Stimulated activated CD8-positive, alpha-beta memory T cell treated with anti-CD3 and anti-CD28 coated beads, Interleukin-2, amount 100 ng/mL, for 48 hours (primary cell): Measurements from ENCODE around the gene RPL41.

ENCODE experiments used
- DNase-seq, 2 donors: peaks; one replicate each; pipeline ENCODE4 v3.0.0-alpha.2; 2020; ENCODE audit warnings: low read depth in 2 of 2

RPL41 gene

DNA sequence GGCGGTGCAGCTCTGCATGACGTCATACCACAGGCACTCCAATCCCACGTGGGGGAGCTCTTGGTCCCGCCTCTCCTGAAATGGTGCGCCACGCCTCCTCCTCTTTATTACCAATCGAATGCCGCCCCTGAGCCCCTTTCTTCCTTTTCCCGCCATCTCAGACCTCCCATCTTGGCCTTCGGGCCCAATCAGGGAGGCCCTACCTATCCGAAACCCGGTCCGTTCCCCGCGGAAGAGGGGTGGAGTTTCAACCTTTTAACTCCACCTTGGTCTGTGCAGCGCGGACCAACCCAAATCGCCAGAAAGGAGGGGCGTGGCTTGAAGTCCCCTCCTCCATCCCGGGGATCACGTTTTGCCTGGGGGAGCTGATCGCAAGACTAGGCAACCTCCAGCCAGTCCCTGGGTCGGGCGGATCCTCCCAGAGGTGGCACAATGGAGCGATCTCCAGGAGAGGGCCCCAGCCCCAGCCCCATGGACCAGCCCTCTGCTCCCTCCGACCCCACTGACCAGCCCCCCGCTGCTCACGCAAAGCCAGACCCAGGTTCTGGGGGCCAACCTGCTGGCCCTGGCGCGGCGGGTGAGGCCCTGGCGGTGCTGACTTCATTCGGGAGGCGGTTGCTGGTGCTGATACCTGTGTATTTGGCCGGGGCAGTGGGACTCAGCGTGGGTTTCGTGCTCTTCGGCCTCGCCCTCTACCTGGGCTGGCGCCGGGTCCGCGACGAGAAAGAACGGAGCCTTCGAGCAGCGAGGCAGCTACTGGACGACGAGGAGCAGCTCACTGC, 11.6 kb downstream of the RPL41 start, which contains the start of gene ESYT1:
ESYT1 (plus strand) TSS at position 380 of the 782 bp plus-strand sequence; CDS start at position 433, 53 bp downstream.
- DNase-seq: peak; percentile 91 to 92

DNA sequence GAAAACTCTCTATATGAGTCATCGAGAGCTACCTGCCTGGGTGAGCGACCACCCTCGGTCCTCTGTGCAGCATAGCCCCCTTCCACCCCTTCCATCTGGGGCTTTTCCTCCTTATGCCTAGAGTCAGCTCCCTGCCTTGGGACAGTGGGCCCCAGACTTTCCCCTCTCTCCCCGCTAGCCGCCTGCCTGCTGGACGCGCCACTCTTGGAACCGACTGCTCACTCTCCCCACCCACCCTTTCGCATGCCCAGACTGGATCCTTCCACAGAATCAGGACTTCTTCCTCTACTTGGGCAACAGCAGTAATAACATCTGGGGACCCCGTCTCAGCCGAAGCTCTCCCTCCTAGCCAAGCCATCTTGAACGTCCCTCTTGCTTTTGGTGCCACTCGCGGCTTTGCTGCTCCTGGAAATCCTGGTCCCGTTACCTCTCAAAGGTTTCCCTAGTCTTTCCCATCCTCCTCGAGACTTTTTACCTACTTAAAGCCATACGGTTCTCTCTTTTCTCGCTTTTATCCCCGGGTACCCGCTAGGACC, 12.3 kb downstream of the RPL41 start:
- DNase-seq: no peak

DNA sequence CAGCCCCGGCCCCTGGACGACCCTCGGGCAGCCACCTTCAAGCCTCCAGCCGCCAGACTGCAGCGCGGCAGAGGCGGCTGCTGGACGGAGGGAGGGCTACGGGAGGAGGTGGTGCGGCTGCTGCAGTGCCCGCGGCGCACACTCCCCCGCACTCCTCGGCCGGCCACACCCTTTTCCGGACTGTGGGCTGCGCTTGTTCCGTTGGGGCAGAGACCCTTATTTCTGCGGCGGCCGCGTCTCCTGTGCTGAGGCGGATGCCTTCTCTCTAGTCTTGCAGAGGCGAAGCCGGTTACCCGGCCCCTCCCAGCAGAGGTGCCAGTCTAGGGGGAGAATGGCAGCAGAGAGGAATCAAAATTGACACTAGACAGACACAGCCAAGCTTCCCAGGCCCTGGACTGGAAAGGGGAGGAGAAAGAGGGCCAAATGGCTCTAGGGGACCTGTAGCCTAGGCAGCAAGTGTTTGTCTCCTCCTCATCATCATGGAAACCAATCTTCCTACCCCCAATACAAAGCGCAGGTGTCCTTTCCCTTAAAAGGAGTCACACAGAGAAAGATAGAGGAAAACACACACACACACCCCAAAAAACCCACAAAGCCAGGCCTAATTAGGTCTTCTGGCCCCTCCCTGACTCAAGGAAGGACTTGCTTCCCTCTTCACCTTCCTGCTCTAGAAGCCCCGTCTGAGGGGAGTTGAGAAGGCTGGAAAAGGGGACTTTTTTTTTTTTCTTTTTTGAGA, 12.9 kb downstream of the RPL41 start:
- DNase-seq: peak; percentile 72 to 77

DNA sequence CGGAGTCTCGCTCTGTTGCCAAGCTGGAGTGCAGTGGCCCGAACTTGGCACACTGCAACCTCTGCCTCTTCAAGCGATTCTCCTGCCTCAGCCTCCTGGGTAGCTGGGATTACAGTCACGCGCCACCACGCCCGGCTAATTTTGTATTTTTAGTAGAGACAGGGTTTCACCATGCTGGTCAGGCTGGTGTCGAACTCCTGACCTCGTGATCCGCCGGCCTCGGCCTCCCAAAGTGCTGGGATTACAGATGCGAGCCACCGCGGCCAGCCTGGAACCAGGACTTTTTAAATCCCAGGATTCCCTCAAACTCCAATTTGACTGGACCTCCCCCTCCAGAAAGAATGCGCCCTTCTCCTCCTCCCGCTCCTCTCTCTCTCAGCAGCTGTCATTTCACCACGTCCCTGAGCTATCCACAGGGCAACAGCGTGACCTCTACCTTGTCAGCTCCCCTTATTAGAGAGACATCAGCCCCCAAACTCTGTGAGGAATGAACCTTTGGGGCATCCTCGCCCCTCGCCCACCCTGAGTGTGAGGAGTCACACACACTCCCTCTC, 13.6 kb downstream of the RPL41 start:
- no peak for DNase-seq

DNA sequence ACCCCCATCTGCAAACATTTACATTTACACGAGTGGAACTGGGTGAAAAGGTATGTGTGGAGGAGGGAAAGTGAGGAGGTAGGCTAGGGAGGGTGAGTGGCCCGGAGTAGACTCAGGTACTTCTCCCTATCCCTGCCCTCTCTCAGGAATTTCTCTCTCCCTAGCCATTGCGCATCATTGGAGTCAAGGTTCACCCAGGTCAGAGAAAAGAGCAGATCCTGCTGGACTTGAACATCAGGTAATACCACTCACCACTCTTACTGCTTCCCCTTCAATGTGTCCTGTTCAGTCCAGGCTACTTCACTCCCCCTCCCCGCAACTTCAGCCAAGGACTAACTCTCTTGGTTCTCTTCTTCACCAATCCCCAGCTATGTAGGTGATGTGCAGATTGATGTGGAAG, 14.4 kb downstream of the RPL41 start:
- no peak for DNase-seq

DNA sequence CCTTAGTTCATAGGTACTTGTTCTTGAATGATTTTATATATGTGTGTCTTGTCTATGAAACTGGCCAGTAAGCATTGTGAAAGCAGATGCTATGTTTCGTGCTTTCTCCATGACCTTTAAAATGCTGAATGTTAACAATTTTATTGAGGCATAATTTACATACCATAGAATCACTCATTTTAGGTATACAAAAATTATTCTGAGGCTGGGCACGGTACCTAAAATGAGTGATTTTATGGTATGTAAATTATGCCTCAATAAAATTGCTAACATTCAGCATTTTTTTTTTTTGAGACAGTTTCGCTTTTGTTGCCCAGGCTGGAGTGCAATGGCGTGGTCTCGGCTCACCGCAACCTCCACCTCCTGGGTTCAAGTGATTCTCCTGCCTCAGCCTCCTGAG, 18.5 kb downstream of the RPL41 start:
- no peak for DNase-seq

DNA sequence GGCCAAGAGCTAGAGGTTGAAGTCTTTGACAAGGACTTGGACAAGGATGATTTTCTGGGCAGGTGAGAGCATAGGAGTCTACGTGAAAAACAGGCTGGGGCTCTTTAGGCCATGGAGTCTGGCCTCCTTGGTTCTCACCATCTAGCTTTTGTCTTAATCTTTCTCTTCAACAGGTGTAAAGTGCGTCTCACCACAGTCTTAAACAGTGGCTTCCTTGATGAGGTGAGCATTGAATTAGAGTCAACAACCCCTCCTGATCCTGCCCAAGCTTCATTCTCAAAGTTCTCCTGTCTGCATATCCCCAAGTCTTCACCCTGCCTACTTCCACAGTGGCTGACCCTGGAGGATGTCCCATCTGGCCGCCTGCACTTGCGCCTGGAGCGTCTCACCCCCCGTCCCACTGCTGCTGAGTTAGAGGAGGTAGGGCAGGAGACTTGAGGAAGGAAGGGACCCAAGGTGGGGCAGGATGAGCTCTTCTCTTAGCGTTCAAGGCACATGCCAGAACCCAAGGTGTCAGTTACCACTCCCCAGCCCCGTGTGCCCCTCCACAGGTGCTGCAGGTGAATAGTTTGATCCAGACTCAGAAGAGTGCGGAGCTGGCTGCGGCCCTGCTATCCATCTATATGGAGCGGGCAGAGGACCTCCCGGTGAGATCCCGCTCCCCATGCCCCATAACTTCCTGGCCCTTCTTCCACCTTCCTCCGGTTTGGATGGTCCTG, 21.6 kb downstream of the RPL41 start:
- DNase-seq: no peak

DNA sequence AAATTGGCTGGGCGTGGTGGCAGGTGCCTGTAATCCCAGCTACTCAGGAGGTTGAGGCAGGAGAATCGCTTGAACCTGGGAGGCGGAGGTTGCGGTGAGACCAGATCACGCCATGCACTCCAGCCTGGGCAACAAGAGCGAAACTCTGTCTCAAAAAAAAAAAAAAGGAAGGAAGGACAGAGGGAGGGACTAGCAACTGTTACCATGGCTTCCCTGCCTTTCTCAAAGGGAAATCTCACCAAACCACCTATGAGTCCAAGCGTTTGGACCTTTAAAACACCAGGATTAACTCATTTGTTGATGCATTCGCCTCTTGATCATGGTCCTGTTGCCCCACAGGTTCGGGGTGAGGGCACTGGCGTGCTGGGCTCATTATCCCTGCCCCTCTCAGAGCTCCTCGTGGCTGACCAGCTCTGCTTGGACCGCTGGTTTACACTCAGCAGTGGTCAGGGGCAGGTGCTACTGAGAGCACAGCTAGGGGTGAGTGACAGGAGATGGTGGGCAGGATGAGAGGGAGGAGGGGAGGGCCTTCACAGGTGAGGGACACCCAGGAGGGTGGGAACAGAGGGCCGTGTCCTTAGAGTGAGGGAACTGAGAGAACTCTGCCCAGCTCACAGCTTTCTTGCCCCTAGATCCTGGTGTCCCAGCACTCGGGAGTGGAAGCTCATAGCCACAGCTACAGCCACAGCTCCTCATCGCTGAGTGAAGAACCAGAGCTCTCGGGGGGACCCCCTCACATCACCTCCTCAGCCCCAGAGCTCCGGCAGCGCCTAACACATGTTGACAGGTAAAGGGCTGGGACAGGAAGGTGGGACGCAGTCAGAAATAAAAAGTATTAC, 25.7 kb downstream of the RPL41 start:
- DNase-seq: no peak

DNA sequence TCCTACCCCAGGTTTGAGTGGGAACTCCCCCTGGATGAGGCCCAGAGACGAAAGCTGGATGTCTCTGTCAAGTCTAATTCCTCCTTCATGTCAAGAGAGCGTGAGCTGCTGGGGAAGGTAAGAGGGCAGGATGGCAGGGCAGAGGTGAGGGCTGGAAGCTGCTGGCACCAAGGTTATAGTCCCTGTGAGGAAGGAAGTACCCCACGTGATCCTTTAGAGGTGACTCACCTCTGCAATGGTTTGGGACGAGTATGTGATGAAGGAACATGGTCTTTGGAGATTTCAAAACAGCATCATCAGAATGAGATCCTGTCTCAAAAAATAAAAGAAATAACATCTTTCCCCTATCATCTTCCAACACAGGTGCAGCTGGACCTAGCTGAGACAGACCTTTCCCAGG, 26.8 kb downstream of the RPL41 start:
- DNase-seq: no peak

DNA sequence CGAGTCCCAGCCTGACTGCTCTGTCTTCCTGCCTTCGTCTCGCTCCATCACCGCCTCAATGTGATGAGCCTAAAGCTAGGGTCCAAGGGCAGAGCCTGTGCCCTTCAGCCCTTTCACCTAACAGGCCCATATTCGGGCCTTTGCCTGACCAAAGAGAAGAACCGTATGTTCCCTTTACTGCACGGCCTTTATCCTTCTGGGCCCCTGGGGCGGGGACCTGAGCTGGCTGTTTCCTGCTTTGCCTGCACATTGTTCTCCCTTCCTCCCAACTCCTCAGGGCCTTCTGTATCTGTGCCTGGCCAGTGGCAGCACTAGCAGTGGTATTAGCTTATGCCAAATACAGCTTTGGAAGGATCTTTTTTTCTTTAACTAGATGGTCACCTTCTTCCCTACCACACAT, 27.4 kb downstream of the RPL41 start:
- DNase-seq: no peak

DNA sequence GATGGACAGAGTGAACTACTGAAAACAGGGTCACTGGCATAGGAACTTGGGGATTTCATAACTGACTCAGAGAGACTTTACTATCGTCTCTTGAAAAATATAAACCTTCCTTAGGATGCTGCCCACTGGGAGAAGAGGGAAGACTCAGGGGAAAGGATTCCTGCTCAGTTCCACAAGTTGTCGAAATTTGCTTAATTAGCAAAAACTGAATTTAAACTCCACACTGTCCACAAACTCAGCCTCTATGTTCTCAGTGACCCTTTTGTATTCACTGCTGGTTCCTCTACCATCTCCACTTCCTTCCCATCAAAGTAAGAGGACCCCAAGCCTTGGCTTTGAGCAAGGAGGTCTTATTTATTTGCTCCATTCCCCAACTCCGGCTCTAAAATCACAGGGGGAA, 28.8 kb downstream of the RPL41 start:
- no peak for DNase-seq

DNA sequence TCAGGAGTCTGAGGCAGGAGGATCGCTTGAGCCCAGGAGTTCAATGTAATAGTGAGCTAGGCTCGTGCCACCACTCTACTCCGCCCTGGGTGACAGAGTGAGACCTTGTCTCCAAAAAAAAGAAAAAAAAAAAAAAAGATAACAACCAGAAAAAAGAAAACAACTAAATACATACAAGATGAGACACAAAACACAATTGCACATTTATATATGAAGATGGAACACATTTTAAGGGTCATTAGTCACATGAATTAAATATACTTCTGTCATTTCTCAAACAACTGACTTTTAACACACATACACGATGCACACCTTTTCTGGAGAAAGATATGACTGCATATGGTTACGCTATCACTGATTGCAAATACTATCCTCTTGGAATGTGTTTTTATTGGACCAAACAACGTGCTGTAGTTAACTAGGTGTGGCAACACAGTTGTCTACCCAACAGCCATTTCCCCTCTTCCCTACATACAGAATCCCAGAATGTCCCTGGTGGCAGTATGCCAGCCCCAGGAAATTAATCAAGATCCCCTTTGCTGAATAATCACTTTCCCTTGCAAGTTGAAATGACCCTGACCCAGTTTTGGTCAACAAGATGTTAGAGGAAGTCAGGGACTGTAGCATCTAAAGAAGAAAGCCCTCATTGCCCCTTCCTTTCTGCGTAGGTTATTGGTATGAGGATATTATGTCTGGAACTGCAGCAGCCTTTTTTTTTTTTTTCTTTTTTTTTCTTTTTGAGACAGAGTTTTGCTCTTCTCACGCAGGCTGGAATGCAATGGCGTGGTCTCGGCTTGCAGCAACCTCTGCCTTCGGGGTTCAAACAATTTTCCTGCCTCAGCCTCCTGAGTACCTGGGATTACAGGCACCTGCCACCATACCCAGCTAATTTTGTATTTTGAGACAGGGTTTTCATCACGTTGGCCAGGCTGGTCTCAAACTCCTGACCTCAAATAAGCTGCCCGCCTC, 30.3 kb downstream of the RPL41 start:
- DNase-seq: no peak

DNA sequence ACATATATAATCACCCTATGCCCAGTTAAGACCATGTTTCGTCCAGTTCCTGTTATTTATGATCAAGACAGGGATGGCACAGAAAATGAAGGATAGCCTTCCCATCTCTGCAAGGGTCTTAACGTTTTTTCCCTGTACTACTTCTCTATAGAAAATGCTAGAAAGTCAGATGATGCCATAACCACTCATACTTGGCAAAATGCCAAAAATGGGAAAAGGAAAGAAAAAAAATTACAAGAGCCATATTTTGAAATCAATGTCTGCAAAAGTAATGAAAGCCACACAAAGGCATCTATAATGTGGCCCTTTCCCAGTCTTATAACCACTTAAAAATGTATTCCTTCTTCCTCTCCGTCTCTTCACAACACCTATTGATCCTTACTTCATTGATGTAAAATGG, 34.1 kb downstream of the RPL41 start:
- no peak for DNase-seq

DNA sequence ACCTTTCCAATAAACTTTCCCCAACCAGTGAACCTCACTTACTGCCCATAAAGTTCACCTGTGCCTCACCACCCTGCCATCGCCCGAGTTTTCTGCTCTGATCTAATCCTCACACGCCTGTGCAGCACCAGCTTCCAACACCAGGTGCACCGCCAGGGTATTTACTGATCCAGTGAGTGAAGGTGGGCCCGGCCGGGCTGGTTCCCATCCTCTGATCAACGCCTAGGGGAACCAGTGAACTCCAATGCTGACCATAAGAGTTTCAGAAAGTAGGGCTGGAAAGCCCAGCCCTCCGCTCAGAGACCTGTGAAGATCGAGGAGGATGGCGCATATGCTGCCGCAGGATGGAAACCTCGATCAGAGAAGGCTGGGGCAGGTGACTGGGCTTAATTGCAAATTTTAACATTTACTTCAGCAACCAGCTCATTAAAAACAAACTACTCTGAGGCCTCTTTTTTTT, 35.3 kb downstream of the RPL41 start:
- DNase-seq: peak; percentile 51 to 55

DNA sequence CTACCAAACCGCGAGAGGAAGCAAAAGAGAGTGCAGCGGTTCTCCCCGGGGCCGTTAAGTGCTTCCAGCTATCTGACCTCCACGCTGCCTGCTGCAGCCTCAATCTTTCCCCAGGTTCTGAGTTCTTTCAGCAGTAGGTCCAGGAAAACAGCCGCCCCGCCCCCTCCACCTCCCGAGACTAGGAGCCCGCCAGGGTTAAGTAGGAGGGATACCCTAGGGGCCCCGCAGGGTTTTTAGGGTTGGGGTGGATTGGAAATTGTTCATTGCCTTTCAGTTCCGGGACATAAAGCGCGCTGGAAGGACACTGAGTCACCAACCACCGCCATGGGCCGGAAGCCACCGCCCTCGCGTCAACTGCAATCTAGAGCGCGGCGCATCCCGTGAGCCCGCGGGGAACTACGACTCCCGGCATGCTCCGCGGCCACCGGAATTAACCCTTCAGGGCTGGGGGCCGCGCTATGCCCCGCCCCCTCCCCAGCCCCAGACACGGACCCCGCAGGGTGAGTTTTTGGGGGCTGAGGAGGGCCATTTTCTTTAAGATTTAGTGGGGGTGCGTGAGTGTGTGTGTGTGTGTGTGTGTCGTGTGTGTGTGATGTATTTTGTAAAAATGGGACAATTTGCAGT, 35.8 kb downstream of the RPL41 start, which contains the start of gene MYL6B:
MYL6B (plus strand) TSS at position 456 of the 624 bp plus-strand sequence. CDS start 1,332 bp downstream, outside the sequence.
- peak; percentile 92 to 93 for DNase-seq

DNA sequence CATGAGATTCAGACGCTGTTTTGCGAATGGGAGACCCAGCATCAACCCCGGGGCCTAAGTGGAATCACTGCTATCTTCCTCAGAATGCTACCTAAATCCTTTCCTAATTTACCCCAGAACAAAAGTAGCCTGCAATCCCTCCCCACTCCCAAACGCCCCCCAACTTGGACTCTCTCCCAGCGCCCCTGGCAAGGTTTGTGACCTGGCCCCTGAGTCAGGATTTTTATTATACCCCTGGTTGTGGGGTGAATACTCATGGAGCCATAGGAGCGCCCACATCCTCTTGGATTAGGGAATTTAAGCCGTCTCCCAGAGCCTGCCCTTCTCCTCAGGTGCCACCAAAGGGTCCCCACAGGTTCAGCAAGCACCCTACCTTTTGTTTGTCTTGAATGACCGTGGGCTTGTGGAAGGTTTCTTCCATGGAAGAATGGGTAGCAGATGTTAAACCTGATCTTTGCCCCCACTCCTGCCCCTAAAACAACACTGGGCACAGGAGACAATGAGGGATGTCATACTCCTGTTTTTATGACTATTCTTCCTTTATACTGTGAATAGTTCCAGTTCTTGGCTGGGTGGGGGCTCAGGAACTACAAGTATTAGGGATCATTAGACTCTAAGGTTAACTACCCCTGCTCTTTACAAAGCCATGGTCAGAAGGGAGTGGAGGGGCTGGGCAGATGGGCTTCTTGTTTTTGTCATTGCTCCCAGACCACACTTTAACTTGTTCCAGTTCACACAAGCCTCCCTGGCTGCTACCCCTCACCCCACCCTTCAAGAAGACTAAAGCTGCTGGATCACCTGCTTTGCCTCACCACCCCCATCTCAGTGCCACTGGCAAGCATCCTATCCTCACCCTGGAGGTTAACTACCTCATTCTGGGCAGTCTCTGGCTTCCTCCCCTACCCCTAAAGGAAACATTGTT, 36.6 kb downstream of the RPL41 start:
- DNase-seq: no peak

DNA sequence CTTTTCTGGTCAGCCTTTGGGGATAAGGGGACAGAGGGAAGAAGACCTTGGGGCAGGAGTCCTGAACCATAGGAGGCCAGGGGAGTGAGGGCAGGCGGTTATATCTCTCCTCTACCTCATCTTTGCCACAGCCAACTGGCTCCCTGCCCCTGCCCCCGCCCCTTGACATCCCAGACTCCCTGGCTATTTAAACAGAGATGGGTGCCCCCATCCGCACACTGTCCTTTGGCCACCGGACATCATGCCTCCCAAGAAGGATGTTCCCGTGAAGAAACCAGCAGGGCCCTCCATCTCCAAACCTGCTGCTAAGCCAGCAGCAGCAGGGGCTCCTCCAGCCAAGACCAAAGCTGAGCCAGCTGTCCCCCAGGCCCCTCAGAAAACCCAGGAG, 37.2 kb downstream of the RPL41 start:
- no peak for DNase-seq

DNA sequence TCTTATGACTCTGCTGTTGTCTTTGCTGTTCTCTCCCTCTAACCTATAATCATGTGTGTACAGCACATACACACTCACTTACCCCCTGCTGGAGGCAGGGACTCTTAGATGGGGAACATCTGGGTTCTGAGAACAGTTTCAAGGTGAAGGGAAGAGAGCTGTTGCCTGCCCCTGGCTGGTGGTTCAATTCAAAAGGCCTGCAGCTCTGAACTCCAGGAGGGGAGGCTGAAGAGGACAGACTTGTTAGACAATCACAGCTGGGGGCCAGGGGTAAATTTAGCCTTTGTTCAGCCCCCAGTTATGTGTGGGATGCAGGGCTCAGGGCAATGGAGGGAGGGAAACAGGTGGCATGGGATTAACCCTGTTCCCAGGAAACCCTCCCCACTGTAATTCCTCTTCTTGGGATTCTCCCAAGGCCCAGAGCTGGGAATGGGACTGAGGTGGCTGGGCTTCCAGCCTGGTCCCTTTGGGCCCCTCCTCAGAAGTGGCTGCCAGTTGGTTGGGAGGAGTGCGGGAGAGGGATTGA, 37.9 kb downstream of the RPL41 start:
- no peak for DNase-seq
